ENCODE results near the gene C1GALT1. TPM values are rescaled to one million over a fixed set of nuclear protein-coding genes. Genes with fewer than 3 reads are reported as not detected.

The C1GALT1 gene
- total RNA-seq, 2 experiments from 2014 or later, result 25.7 to 29.1 TPM

DNA sequence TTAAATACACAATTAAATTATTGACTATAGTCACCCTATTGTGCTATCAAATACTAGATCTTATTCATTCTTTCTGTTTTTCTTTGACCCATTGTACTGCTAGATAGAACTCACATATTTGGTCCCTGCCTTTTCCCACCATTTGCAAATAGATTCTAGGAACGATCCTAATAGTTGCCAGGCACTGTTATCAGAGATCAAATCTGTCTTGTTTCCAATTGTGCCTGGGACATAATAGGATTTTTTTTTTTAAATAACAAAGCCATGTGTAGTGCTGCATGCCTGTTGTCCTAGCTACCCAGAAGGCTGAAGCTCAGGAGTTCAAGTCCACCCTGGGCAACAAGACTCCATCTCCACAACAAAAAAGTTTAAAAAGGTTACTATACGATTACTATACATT is 72.0 kb downstream of the C1GALT1 start:
- CTCF ChIA-PET, result interaction anchor here (1.7 kb wide), 1 partner anchor 72 kb away, joined by 3 read pairs; the partner anchor contains the start of gene C1GALT1
- intact Hi-C loops (cut with micrococcal nuclease), result loop anchor here (5.0 kb wide), 1 partner anchor 37 kb away; no protein-coding TSS in a partner anchor
- no peaks in the 10 kb centered on the region for H3K9me3 Mint-ChIP-seq
- H3K4me1 Mint-ChIP-seq (ENCODE audit: low read depth), result peaks cover 20% of the 10 kb centered on the region
- H3K4me3 Mint-ChIP-seq, result no peak overlapping the region
- DNase-seq, result no peak
- H3K36me3 Mint-ChIP-seq (ENCODE audit: low read depth), result peaks cover 2% of the 10 kb centered on the region
- no peaks in the 10 kb centered on the region for H3K27me3 Mint-ChIP-seq (ENCODE audit: low read depth)
- H3K27ac Mint-ChIP-seq, result no peak overlapping the region

DNA sequence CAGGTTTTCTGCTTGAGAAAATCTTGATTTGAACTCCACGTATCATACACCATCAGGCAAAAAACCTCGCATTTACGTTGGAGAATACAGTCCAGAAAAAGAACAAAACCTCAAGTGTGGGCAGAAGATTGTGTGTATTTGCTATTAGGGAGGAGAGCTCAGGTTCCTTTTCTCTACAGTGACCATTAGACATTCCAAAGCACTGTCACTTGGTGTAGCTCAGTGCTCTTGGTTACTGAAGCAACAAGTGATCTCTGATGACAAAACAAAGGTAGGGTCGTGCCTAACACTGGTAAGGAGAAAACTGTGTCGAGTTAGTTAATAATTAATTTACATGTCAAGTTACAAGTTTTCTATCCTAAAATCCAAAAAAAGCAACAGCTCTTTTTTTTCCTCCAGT is 72.6 kb downstream of the C1GALT1 start:
- CTCF ChIA-PET, result interaction anchor here (0.6 to 1.7 kb wide), 2 partner anchors 73 to 148 kb away, joined by 3 read pairs; partner anchors contain the start of gene C1GALT1
- H3K4me3 Mint-ChIP-seq, result no peak overlapping the region
- H3K4me1 Mint-ChIP-seq (ENCODE audit: low read depth), result peaks cover 26% of the 10 kb centered on the region
- intact Hi-C loops (cut with micrococcal nuclease), result loop anchor here (5.0 kb wide), 1 partner anchor 38 kb away; no protein-coding TSS in a partner anchor
- no peaks in the 10 kb centered on the region for H3K27me3 Mint-ChIP-seq (ENCODE audit: low read depth)
- H3K9me3 Mint-ChIP-seq, result no peaks in the 10 kb centered on the region
- peaks cover 3% of the 10 kb centered on the region for H3K36me3 Mint-ChIP-seq (ENCODE audit: low read depth)
- no peak overlapping the region for H3K27ac Mint-ChIP-seq
- no peak for DNase-seq

- no peak for DNase-seq
- Mint-ChIP-seq H3K27me3 (ENCODE audit: low read depth) (no peaks in the 10 kb centered on the region), H3K9me3 (no peaks in the 10 kb centered on the region), H3K4me3 (no peak overlapping the region), H3K36me3 (ENCODE audit: low read depth) (peaks cover 7% of the 10 kb centered on the region), H3K27ac (no peak overlapping the region), H3K4me1 (ENCODE audit: low read depth) (peaks cover 25% of the 10 kb centered on the region)
- CTCF ChIA-PET, result no interaction called here
- intact Hi-C loops (cut with micrococcal nuclease), result no loop called here
Measured at GRCh38 chr7:7256731-7257274, 74.5 kb downstream of the C1GALT1 start.

- Mint-ChIP-seq H3K27me3 (ENCODE audit: low read depth) (no peaks in the 10 kb centered on the region), H3K4me3 (no peak overlapping the region), H3K4me1 (ENCODE audit: low read depth) (peaks cover 24% of the 10 kb centered on the region), H3K27ac (peak overlapping the region; percentile 64), H3K36me3 (ENCODE audit: low read depth) (peaks cover 7% of the 10 kb centered on the region), H3K9me3 (no peaks in the 10 kb centered on the region)
- intact Hi-C loops (cut with micrococcal nuclease), result loop anchor here (1.0 kb wide), 1 partner anchor 76 kb away; the partner anchor contains the start of gene C1GALT1
- DNase-seq, result no peak
- CTCF ChIA-PET, result interaction anchor here (1.0 to 1.3 kb wide), 2 partner anchors 28 to 154 kb away, joined by 3 read pairs; no protein-coding TSS in a partner anchor
Measured at GRCh38 chr7:7257899-7258692, 75.8 kb downstream of the C1GALT1 start.

GRCh38 chr7:7261863-7262262 is 79.5 kb downstream of the C1GALT1 start:
- H3K4me1 Mint-ChIP-seq (ENCODE audit: low read depth), result peaks cover 24% of the 10 kb centered on the region
- no peaks in the 10 kb centered on the region for H3K9me3 Mint-ChIP-seq
- H3K36me3 Mint-ChIP-seq (ENCODE audit: low read depth), result peaks cover 5% of the 10 kb centered on the region
- no peaks in the 10 kb centered on the region for H3K27me3 Mint-ChIP-seq (ENCODE audit: low read depth)
- H3K4me3 Mint-ChIP-seq, result no peak overlapping the region
- H3K27ac Mint-ChIP-seq, result no peak overlapping the region
- intact Hi-C loops (cut with micrococcal nuclease), result loop anchor here (2.0 kb wide), 1 partner anchor 915 kb away; no protein-coding TSS in a partner anchor
- DNase-seq, result no peak
- CTCF ChIA-PET, result no interaction called here

GRCh38 chr7:7263297-7264230 is 81.2 kb downstream of the C1GALT1 start:
- intact Hi-C loops (cut with micrococcal nuclease), result no loop called here
- no peak for DNase-seq
- Mint-ChIP-seq H3K36me3 (ENCODE audit: low read depth) (peaks cover 5% of the 10 kb centered on the region), H3K9me3 (no peaks in the 10 kb centered on the region), H3K27me3 (ENCODE audit: low read depth) (no peaks in the 10 kb centered on the region), H3K4me1 (ENCODE audit: low read depth) (peaks cover 16% of the 10 kb centered on the region), H3K4me3 (no peak overlapping the region), H3K27ac (no peak overlapping the region)
- CTCF ChIA-PET, result interaction anchor here (0.7 to 1.1 kb wide), 2 partner anchors 160 to 234 kb away, joined by 4 read pairs; no protein-coding TSS in a partner anchor

DNA sequence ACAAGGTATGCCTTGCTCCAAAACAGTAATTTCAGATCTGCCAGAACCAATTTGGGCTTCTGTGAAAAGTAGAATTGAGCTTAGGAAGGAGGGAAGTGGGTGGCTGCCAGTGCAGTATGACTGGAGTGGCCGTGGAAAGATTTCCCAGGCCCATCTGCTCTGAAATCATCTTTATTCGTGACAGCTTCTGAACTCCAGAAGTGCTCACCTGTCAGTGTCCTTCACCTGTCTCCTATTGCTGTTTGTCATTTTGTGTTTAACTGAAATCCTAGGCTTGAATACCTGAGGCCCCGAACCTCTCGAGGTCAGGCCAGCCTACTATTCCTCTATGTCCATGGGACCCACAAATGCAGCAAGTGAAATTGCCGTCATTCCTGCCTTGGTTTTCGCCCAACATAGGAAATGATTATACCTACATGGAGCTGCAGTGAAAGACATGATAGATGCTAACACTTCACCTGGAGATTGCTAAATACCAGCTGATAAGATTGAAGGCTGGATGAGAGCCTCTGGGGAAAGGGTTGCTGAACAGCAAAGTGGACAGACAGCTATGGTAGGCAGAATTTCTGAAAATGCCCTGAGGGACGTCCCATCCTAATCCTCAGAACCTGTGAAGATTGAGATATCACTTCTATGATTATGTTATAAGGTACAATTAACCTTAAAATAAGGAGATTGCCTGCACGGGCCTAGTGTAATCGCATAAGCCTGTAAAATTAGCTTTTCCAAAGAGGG is 82.1 kb downstream of the C1GALT1 start:
- H3K36me3 Mint-ChIP-seq (ENCODE audit: low read depth), result peaks cover 4% of the 10 kb centered on the region
- CTCF ChIA-PET, result interaction anchor here (0.7 to 1.5 kb wide), 4 partner anchors 13 to 300 kb away, joined by 3 to 4 read pairs (median 4); no protein-coding TSS in a partner anchor

GRCh38 chr7:7265081-7266075 is 83.0 kb downstream of the C1GALT1 start:
- Mint-ChIP-seq H3K4me1 (ENCODE audit: low read depth) (peaks cover under 1% of the 10 kb centered on the region), H3K36me3 (ENCODE audit: low read depth) (peaks cover 3% of the 10 kb centered on the region), H3K27ac (no peak overlapping the region), H3K27me3 (ENCODE audit: low read depth) (no peaks in the 10 kb centered on the region), H3K4me3 (no peak overlapping the region), H3K9me3 (no peaks in the 10 kb centered on the region)
- CTCF ChIA-PET, result interaction anchor here (0.6 to 1.5 kb wide), 3 partner anchors 12 to 301 kb away, joined by 3 read pairs; no protein-coding TSS in a partner anchor
- DNase-seq, result no peak
- intact Hi-C loops (cut with micrococcal nuclease), result no loop called here

More for the DNA sequence above, 82.1 kb downstream of the C1GALT1 start:
- Mint-ChIP-seq H3K27me3 (ENCODE audit: low read depth) (no peaks in the 10 kb centered on the region), H3K4me3 (no peak overlapping the region), H3K27ac (no peak overlapping the region), H3K9me3 (no peaks in the 10 kb centered on the region), H3K4me1 (ENCODE audit: low read depth) (peaks cover 9% of the 10 kb centered on the region)
- intact Hi-C loops (cut with micrococcal nuclease), result no loop called here
- DNase-seq, result no peak

- intact Hi-C loops (cut with micrococcal nuclease), result no loop called here
- CTCF ChIA-PET, result no interaction called here
- no peak overlapping the region for H3K4me3 Mint-ChIP-seq
Measured at GRCh38 chr7:7266257-7266881, 84.0 kb downstream of the C1GALT1 start.

DNA sequence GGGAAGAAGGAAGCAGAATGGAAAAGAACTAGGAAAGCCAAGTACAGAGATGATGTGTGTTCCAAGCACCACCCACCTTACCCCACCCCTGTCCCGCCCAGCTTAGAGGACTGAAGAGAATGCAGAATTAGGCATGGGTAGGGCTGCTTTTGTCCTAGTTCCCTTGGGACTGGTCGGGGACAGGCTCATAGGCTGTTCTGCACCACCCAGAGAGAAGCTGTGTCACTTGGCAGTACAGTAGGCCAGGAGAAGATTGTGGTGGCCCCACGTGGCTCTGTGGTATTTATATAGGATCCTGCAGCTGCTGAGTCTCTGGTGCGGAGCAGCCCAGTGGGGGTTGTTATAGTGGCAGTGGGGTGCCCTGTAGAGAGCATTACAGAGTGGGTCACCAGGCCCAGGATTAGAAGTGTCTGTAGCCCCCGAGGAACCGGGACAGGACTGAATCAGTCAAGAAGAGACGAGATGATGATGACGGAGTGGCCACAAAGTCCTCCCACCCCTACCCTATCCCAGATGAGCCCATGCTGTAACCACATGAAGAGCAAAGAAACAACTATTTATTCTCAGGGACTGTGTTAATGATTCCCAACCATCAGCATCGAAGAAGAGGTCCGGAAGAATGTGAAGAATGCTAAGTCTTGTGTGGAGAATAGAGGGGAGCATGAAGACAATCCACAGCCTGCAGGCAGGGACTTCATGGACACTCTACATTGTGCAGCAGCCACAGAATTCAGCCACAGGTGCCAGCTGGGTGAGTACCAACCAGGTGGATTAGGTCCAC is 88.9 kb downstream of the C1GALT1 start:
- no peaks in the 10 kb centered on the region for H3K36me3 Mint-ChIP-seq (ENCODE audit: low read depth)
- no peak overlapping the region for H3K4me3 Mint-ChIP-seq
- intact Hi-C loops (cut with micrococcal nuclease), result no loop called here
- CTCF ChIA-PET, result interaction anchor here (0.6 kb wide), 1 partner anchor 68 kb away, joined by 3 read pairs; no protein-coding TSS in a partner anchor
- no peaks in the 10 kb centered on the region for H3K4me1 Mint-ChIP-seq (ENCODE audit: low read depth)
- H3K9me3 Mint-ChIP-seq, result no peaks in the 10 kb centered on the region
- H3K27ac Mint-ChIP-seq, result no peak overlapping the region
- H3K27me3 Mint-ChIP-seq (ENCODE audit: low read depth), result no peaks in the 10 kb centered on the region
- DNase-seq, result no peak

More at GRCh38 chr7:7266257-7266881, 84.0 kb downstream of the C1GALT1 start:
- Mint-ChIP-seq H3K9me3 (no peaks in the 10 kb centered on the region), H3K27ac (no peak overlapping the region), H3K27me3 (ENCODE audit: low read depth) (no peaks in the 10 kb centered on the region), H3K4me1 (ENCODE audit: low read depth) (no peaks in the 10 kb centered on the region), H3K36me3 (ENCODE audit: low read depth) (no peaks in the 10 kb centered on the region)
- no peak for DNase-seq

Data from activated naive CD4-positive, alpha-beta T cell treated with anti-CD3 and anti-CD28 coated beads for 36 hours (primary cell).